GM12878 (cell line): ENCODE data around the gene HPF1. TPM values are rescaled to one million over a fixed set of nuclear protein-coding genes. Genes with fewer than 3 reads are reported as not detected.

Source experiments
- ATAC-seq: fragments of 200-7000 bp; cut with Tn5 transposase; 3 replicates; pipeline ENCODE4 v1.9.1; 2020; ENCODE audit warnings: mild to moderate bottlenecking, moderate library complexity
- BruUV-seq: library from RNA; stranded (reverse); fragments of 400-500 nt; replicated peaks from 2 replicates; lab custom pipeline; 2021; lab: Mats Ljungman, UMichigan
- CTCF ChIA-PET: fragments of 300-600 bp; sonication (Branson Sonifier 250); formaldehyde crosslinking; extraction: SDS; loops from one replicate; lab custom pipeline; 2021; ENCODE audit warnings: inconsistent platforms; lab: Yijun Ruan, JAX
- POLR2A ChIA-PET: fragments of 350-600 bp; formaldehyde crosslinking; extraction: SDS; loops from one replicate; lab custom pipeline; 2021; ENCODE audit warnings: inconsistent platforms; lab: Charles Lee
- RAD21 ChIA-PET: fragments of 300-600 bp; sonication (Branson Sonifier 250); formaldehyde crosslinking; loops from one replicate; lab custom pipeline; 2023; ENCODE audit warnings: antibody characterized with exemption; ENCODE audit not compliant: unreplicated experiment; lab: Charles Lee
- SMC1A ChIA-PET: fragments of 300-600 bp; sonication (Branson Sonifier 250); formaldehyde crosslinking; loops from one replicate; lab custom pipeline; 2023; ENCODE audit not compliant: unreplicated experiment, uncharacterized antibody; lab: Charles Lee
- DNase-seq: peaks from one replicate; pipeline ENCODE4 v3.0.0-alpha.2; 2011; ENCODE audit warnings: low read depth, low spot score
- FAIRE-seq: peaks from 3 replicates; lab custom pipeline; 2011; peaks lifted over from hg19 to GRCh38; lab: Jason Lieb, UNC
- H2AFZ ChIP-seq: 2 replicates; pipeline ENCODE4 v1.6.0; 2011; ENCODE audit warnings: low read depth, low read length, control low read depth; ENCODE audit not compliant: control insufficient read depth
- H3K27ac ChIP-seq: 2 replicates; pipeline ENCODE4 v1.5.1; 2011; ENCODE audit warnings: control low read depth; ENCODE audit not compliant: control insufficient read depth, insufficient read depth
- H3K27me3 ChIP-seq, 2 experiments: replicated peaks in 1 of 2; 2 replicates each; pipeline versions ENCODE4 v1.6.0 to v1.6.1; 2011; ENCODE audit warnings: low read length in 1 of 2; ENCODE audit not compliant: control insufficient read depth in 2 of 2, insufficient read depth in 2 of 2
- H3K36me3 ChIP-seq, 2 experiments: 2 replicates each; pipeline ENCODE4 v1.5.1; 2011; ENCODE audit warnings: low read length in 1 of 2; ENCODE audit not compliant: control insufficient read depth in 2 of 2, insufficient read depth in 2 of 2
- H3K4me1 ChIP-seq: 2 replicates; pipeline ENCODE4 v1.6.1; 2011; ENCODE audit warnings: mild to moderate bottlenecking, low read length, moderate library complexity, mixed read lengths; ENCODE audit not compliant: control insufficient read depth, insufficient read depth
- H3K4me2 ChIP-seq: 2 replicates; pipeline ENCODE4 v1.6.0; 2011; ENCODE audit warnings: control low read depth; ENCODE audit not compliant: control insufficient read depth, insufficient read depth
- H3K4me3 ChIP-seq: fragments of 200-600 bp; sonication (generic); 2 replicates; pipeline ENCODE4 v1.5.1; 2016
- H3K79me2 ChIP-seq: 2 replicates; pipeline ENCODE4 v1.6.0; 2011; ENCODE audit warnings: low read length; ENCODE audit not compliant: control insufficient read depth, insufficient read depth
- H3K9ac ChIP-seq: 2 replicates; pipeline ENCODE4 v1.8.0; 2011; ENCODE audit warnings: low read length, control low read depth, mixed read lengths; ENCODE audit not compliant: control insufficient read depth, insufficient read depth
- H3K9me3 ChIP-seq: replicated peaks from 3 replicates; pipeline ENCODE4 v1.5.1; 2011; ENCODE audit warnings: mild to moderate bottlenecking, low read length; ENCODE audit not compliant: control insufficient read depth, insufficient read depth
- H4K20me1 ChIP-seq: 2 replicates; pipeline ENCODE4 v1.6.0; 2011; ENCODE audit not compliant: control insufficient read depth, insufficient read depth
- BCL11A ChIP-seq: IDR thresholded peaks from 2 replicates; pipeline ENCODE4 v1.6.1; 2011; ENCODE audit warnings: low read depth, low read length
- BHLHE40 ChIP-seq, 2 experiments: fragments of 450-650 bp in 1 of 2; IDR thresholded peaks; 2 replicates each; pipeline ENCODE4 v1.6.1; 2011 to 2017; ENCODE audit warnings: low read depth in 2 of 2, borderline replicate concordance in 1 of 2, improper control_type of control experiment in 1 of 2, low read length in 1 of 2, mild to moderate bottlenecking in 1 of 2
- E4F1 ChIP-seq: fragments of 450-650 bp; IDR thresholded peaks from 2 replicates; pipeline ENCODE4 v1.6.1; 2018; ENCODE audit warnings: borderline replicate concordance, mild to moderate bottlenecking; ENCODE audit not compliant: partially characterized antibody
- EGR1 ChIP-seq, 2 experiments: IDR thresholded peaks; 1 replicate in 1 of 2; 2 replicates in 1 of 2; pipeline ENCODE4 v1.6.1; 2011 to 2012; ENCODE audit warnings: low read depth in 2 of 2, low read length in 2 of 2, borderline replicate concordance in 1 of 2, mild to moderate bottlenecking in 1 of 2, moderate library complexity in 1 of 2
- EZH2 ChIP-seq: IDR thresholded peaks from 2 replicates; pipeline ENCODE4 v1.6.1; 2012; ENCODE audit warnings: low read depth, mild to moderate bottlenecking, control low read depth, inconsistent platforms, low read length, borderline replicate concordance; ENCODE audit not compliant: control insufficient read depth
- IRF4 ChIP-seq: IDR thresholded peaks from 2 replicates; pipeline ENCODE4 v1.6.1; 2011; ENCODE audit warnings: low read depth, low read length
- NFIC ChIP-seq: IDR thresholded peaks from 2 replicates; pipeline ENCODE4 v1.6.1; 2012; ENCODE audit warnings: low read depth, mild to moderate bottlenecking, inconsistent platforms, low read length, moderate library complexity
- PML ChIP-seq: IDR thresholded peaks from 2 replicates; pipeline ENCODE4 v1.6.1; 2012; ENCODE audit warnings: low read length, inconsistent platforms
- POLR2A ChIP-seq: IDR thresholded peaks from 2 replicates; pipeline ENCODE4 v1.6.1; 2011; ENCODE audit warnings: low read depth, mild to moderate bottlenecking, low read length
- RB1 ChIP-seq: fragments of 450-650 bp; formaldehyde crosslinking; IDR thresholded peaks from 2 replicates; pipeline ENCODE4 v1.6.1; 2017; ENCODE audit warnings: mild to moderate bottlenecking, borderline replicate concordance
- SMC3 ChIP-seq: IDR thresholded peaks from 2 replicates; pipeline ENCODE4 v1.6.1; 2011; ENCODE audit warnings: low read length, improper control_type of control experiment, borderline replicate concordance
- SREBF1 ChIP-seq: IDR thresholded peaks from 2 replicates; pipeline ENCODE4 v1.6.1; 2012; ENCODE audit warnings: mild to moderate bottlenecking, low read length
- WRNIP1 ChIP-seq: IDR thresholded peaks from 2 replicates; pipeline ENCODE4 v1.6.1; 2011; ENCODE audit warnings: low read depth, low read length, improper control_type of control experiment, borderline replicate concordance
- ZBTB11 ChIP-seq: fragments of 450-650 bp; formaldehyde crosslinking; IDR thresholded peaks from 2 replicates; pipeline ENCODE4 v1.5.0; 2022; ENCODE audit warnings: mild to moderate bottlenecking, missing genetic modification characterization
- WGBS: methylation state at CpG from one replicate; pipeline ENCODE4 v1.1.6; 2016; ENCODE audit warnings: low lambda C conversion rate; ENCODE audit not compliant: insufficient replicate concordance, insufficient coverage; ENCODE audit errors: missing lambda C conversion rate; 5-methylcytosine and 5-hydroxymethylcytosine counted together
- in situ Hi-C: fragments of 300-500 bp; cut with MboI; formaldehyde crosslinking; loops from 9 replicates; pipeline ENCODE4 v1.14.3; 2018; ENCODE audit warnings: mixed read lengths
- intact Hi-C: fragments of 100-400 bp; cut with micrococcal nuclease; formaldehyde crosslinking; loops from one replicate; pipeline ENCODE4 v1.14.2; 2022; ENCODE audit not compliant: unreplicated experiment
- polyA plus RNA-seq, 11 experiments: library from polyadenylated mRNA; depleted of rRNA in 4 of 11; unstranded in 6 of 11; stranded (reverse) in 5 of 11; fragments of >200 nt; fragmentation: Nextera tagmentation in 4 of 11; fragmentation: Illumina TruSeq in 1 of 11; extraction: Ambion mirVana in 4 of 11; extraction: Trizol in 1 of 11; gene quantifications; 1 replicate in 1 of 11; 2 replicates in 10 of 11; pipeline versions ENCODE4 v1.2.1 to v1.2.3, GENCODE V29; 2011 to 2016; ENCODE audit warnings: inconsistent platforms in 2 of 11, missing spikeins in 2 of 11, low read depth in 1 of 11
- total RNA-seq, 4 experiments: library from RNA; depleted of rRNA in 3 of 4; stranded (reverse); fragments of >200 nt in 3 of 4; fragmentation: Illumina TruSeq in 1 of 4; extraction: Trizol in 1 of 4; gene quantifications; 2 replicates each; pipeline versions ENCODE4 v1.2.1 to v1.2.3, GENCODE V29; 2013 to 2021
- TF ChIP-seq, protein P1 (sequence below): fragments of 450-650 bp; formaldehyde crosslinking; IDR thresholded peaks from 2 replicates; pipeline ENCODE4 v1.4.0; 2020; ENCODE audit warnings: mild to moderate bottlenecking, moderate library complexity

Gene HPF1
- total and polyA plus RNA-seq, 10 of the 15 experiments (the other 5 are each of a cell fraction or from before 2014, with no cell fraction given) = 31.2 to 93.5 (median 48.7) TPM

- RAD21 ChIA-PET = no interaction called here
- SMC1A ChIA-PET = no interaction called here
- Histone ChIP-seq H2AFZ (no peak overlapping the region), H3K9ac (no peak overlapping the region), H3K79me2 (no peaks in the 10 kb centered on the region), H3K27me3 (no peaks in the 10 kb centered on the region), H3K4me2 (no peak overlapping the region), H3K4me1 (no peaks in the 10 kb centered on the region), H3K9me3 (no peaks in the 10 kb centered on the region), H3K36me3 (peaks cover 0 to 13% of the 10 kb centered on the region in 2 experiments; a peak in 2 of 4 replicates), H4K20me1 (no peaks in the 10 kb centered on the region), H3K27ac (no peak overlapping the region), H3K4me3 (no peak overlapping the region)
- no TSS peak for BruUV-seq
- POLR2A ChIA-PET = no interaction called here
- ATAC-seq = no peak
- intact Hi-C loops (no loop called here), in situ Hi-C loops (no loop called here)
- DNase-seq = no peak
- TF ChIP-seq, protein P1, sequence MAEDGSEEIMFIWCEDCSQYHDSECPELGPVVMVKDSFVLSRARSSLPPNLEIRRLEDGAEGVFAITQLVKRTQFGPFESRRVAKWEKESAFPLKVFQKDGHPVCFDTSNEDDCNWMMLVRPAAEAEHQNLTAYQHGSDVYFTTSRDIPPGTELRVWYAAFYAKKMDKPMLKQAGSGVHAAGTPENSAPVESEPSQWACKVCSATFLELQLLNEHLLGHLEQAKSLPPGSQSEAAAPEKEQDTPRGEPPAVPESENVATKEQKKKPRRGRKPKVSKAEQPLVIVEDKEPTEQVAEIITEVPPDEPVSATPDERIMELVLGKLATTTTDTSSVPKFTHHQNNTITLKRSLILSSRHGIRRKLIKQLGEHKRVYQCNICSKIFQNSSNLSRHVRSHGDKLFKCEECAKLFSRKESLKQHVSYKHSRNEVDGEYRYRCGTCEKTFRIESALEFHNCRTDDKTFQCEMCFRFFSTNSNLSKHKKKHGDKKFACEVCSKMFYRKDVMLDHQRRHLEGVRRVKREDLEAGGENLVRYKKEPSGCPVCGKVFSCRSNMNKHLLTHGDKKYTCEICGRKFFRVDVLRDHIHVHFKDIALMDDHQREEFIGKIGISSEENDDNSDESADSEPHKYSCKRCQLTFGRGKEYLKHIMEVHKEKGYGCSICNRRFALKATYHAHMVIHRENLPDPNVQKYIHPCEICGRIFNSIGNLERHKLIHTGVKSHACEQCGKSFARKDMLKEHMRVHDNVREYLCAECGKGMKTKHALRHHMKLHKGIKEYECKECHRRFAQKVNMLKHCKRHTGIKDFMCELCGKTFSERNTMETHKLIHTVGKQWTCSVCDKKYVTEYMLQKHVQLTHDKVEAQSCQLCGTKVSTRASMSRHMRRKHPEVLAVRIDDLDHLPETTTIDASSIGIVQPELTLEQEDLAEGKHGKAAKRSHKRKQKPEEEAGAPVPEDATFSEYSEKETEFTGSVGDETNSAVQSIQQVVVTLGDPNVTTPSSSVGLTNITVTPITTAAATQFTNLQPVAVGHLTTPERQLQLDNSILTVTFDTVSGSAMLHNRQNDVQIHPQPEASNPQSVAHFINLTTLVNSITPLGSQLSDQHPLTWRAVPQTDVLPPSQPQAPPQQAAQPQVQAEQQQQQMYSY (CRISPR knock-in tag) = no peak
- no peak for TF ChIP-seq EGR1 (IDR thresholded peaks at IDR 0.05; ENCODE audit: borderline replicate concordance in 1 of 2, low read depth in 2 of 2, low read length in 2 of 2)
- no peak for TF ChIP-seq SMC3
- no peak for TF ChIP-seq BHLHE40 (IDR thresholded peaks at IDR 0.05; ENCODE audit: borderline replicate concordance in 1 of 2, low read depth in 2 of 2, low read length in 1 of 2)
- TF ChIP-seq NFIC = no peak
- TF ChIP-seq PML = no peak
- TF ChIP-seq E4F1 = no peak
- TF ChIP-seq ZBTB11 (CRISPR knock-in tag) = no peak
- TF ChIP-seq WRNIP1 = no peak
- no peak for TF ChIP-seq SREBF1
- no peak for TF ChIP-seq BCL11A
- TF ChIP-seq RB1 = no peak
- no peak for TF ChIP-seq IRF4
- TF ChIP-seq EZH2 = no peak
- TF ChIP-seq POLR2A = no peak
- FAIRE-seq = no peak
- 95% methylated on average over 1 of the region's 1 CpG for WGBS
- CTCF ChIA-PET = interaction anchor here (1.1 kb wide), 1 partner anchor 11 kb away, joined by 4 read pairs; no protein-coding TSS in a partner anchor
Measured at GRCh38 chr4:169716677-169717076, 41.1 kb downstream of the HPF1 start.
